Naive thymus-derived CD8-positive, alpha-beta T cell (primary cell): ENCODE measurements around the gene GSTM2. TPM values are rescaled to one million over a fixed set of nuclear protein-coding genes. Genes with fewer than 3 reads are reported as not detected.
"Not testable (repeated sequence)": the region's sequence is repeated elsewhere in the genome, so short reads cannot be mapped to it uniquely, and the experiment has no call there.

Experiments used
- ATAC-seq, 2 donors: fragments of 150-1000 bp; cut with Tn5 transposase in 1 of 2; sonication (Bioruptor Pico), chemical (Tn5 transposase) in 1 of 2; 1 replicate in 1 of 2; 2 replicates in 1 of 2; pipeline ENCODE4 v1.10.0; 2021; ENCODE audit warnings: mild to moderate bottlenecking in 2 of 2, moderate library complexity in 2 of 2
- POLR2A ChIA-PET: fragments of 350-600 bp; sonication (Branson Sonifier 250); formaldehyde crosslinking; loops from one replicate; lab custom pipeline; 2021; ENCODE audit warnings: antibody characterized with exemption; lab: Charles Lee
- DNase-seq, 10 donors: peaks; one replicate each; pipeline versions ENCODE4 v3.0.0 to v3.0.0-alpha.2; 2020 to 2022
- H3K27ac Mint-ChIP-seq, 10 donors: one replicate each; pipeline ENCODE4 v1.8.0; 2020 to 2022; ENCODE audit warnings: mild to moderate bottlenecking in 10 of 10, mixed read lengths in 10 of 10, moderate library complexity in 4 of 10, inconsistent platforms in 1 of 10
- H3K27me3 Mint-ChIP-seq, 5 donors: one replicate each; pipeline ENCODE4 v1.8.0; 2021 to 2022; ENCODE audit warnings: mixed read lengths in 5 of 5
- H3K36me3 Mint-ChIP-seq, 3 donors: one replicate each; pipeline ENCODE4 v1.8.0; 2020 to 2022; ENCODE audit warnings: mixed read lengths in 3 of 3, mild to moderate bottlenecking in 2 of 3, inconsistent platforms in 1 of 3
- H3K4me1 Mint-ChIP-seq, 4 donors: one replicate each; pipeline ENCODE4 v1.8.0; 2021 to 2022; ENCODE audit warnings: mixed read lengths in 4 of 4
- H3K4me3 Mint-ChIP-seq, 10 donors: one replicate each; pipeline ENCODE4 v1.8.0; 2020 to 2022; ENCODE audit warnings: mild to moderate bottlenecking in 10 of 10, mixed read lengths in 10 of 10, moderate library complexity in 6 of 10, inconsistent platforms in 1 of 10
- H3K9me3 Mint-ChIP-seq, 9 donors: one replicate each; pipeline ENCODE4 v1.8.0; 2020 to 2022; ENCODE audit warnings: mixed read lengths in 9 of 9, mild to moderate bottlenecking in 3 of 9, inconsistent platforms in 1 of 9, moderate library complexity in 1 of 9
- polyA plus RNA-seq, 3 donors: library from polyadenylated mRNA; unstranded; fragments of 300-500 nt; fragmentation: Illumina TruSeq; gene quantifications; one replicate each; pipeline ENCODE4 v1.2.3, GENCODE V29; 2021
- total RNA-seq, 8 experiments: library from RNA in 2 of 8; stranded (reverse) in 2 of 8; gene quantifications; one replicate each; pipeline ENCODE4 v1.2.3 and lab custom pipeline; 2021 to 2026

The GSTM2 gene
- total and polyA plus RNA-seq, 5 experiments from 2014 or later = 20.8 to 75.9 (median 51.7) TPM

GRCh38 chr1:109695138-109695537 lies 27.3 kb downstream of the GSTM2 start:
- H3K36me3 Mint-ChIP-seq = peaks cover 0 to 16% (median 0%) of the 10 kb centered on the region in 3 donors
- ATAC-seq, H3K9me3 Mint-ChIP-seq, DNase-seq, H3K27me3 Mint-ChIP-seq, H3K4me1 Mint-ChIP-seq, H3K27ac Mint-ChIP-seq, H3K4me3 Mint-ChIP-seq, POLR2A ChIA-PET: not testable (repeated sequence)

GRCh38 chr1:109697066-109697465 lies 29.2 kb downstream of the GSTM2 start:
- no peak for DNase-seq
- POLR2A ChIA-PET = no interaction called here
- H3K27me3 Mint-ChIP-seq = no peaks in the 10 kb centered on the region
- no peak overlapping the region for H3K4me3 Mint-ChIP-seq
- no peaks in the 10 kb centered on the region for H3K9me3 Mint-ChIP-seq
- H3K4me1 Mint-ChIP-seq = no peaks in the 10 kb centered on the region
- ATAC-seq = no peak
- no peak overlapping the region for H3K27ac Mint-ChIP-seq
- peaks cover 0 to 8% (median 0%) of the 10 kb centered on the region in 3 donors for H3K36me3 Mint-ChIP-seq

GRCh38 chr1:109697861-109698260 lies 30.0 kb downstream of the GSTM2 start:
- H3K27me3 Mint-ChIP-seq, H3K36me3 Mint-ChIP-seq, DNase-seq, H3K9me3 Mint-ChIP-seq, ATAC-seq, H3K4me1 Mint-ChIP-seq, H3K4me3 Mint-ChIP-seq, H3K27ac Mint-ChIP-seq, POLR2A ChIA-PET: not testable (repeated sequence)

- peaks cover 0 to 17% (median 4%) of the 10 kb centered on the region in 5 donors for H3K27me3 Mint-ChIP-seq
- ATAC-seq, DNase-seq, POLR2A ChIA-PET, H3K4me1 Mint-ChIP-seq, H3K27ac Mint-ChIP-seq, H3K4me3 Mint-ChIP-seq: not testable (repeated sequence)
- peaks cover 0 to 25% (median 14%) of the 10 kb centered on the region in 3 donors for H3K36me3 Mint-ChIP-seq
- peaks cover 0 to 21% (median 7%) of the 10 kb centered on the region in 9 donors for H3K9me3 Mint-ChIP-seq
These were observed 35.1 kb downstream of the GSTM2 start for GRCh38 chr1:109702940-109703339.

GRCh38 chr1:109704173-109704572 lies 36.3 kb downstream of the GSTM2 start:
- peaks cover 0 to 34% (median 14%) of the 10 kb centered on the region in 9 donors for H3K9me3 Mint-ChIP-seq
- H3K27me3 Mint-ChIP-seq = peaks cover 0 to 17% (median 4%) of the 10 kb centered on the region in 5 donors
- ATAC-seq (no peak), DNase-seq (no peak)
- POLR2A ChIA-PET = no interaction called here
- H3K27ac Mint-ChIP-seq = no peak overlapping the region
- H3K4me1 Mint-ChIP-seq = peaks cover 0 to 2% (median 0%) of the 10 kb centered on the region in 4 donors
- H3K4me3 Mint-ChIP-seq = no peak overlapping the region
- H3K36me3 Mint-ChIP-seq = peaks cover 0 to 34% (median 18%) of the 10 kb centered on the region in 3 donors

GRCh38 chr1:109705411-109705810 lies 37.6 kb downstream of the GSTM2 start:
- no peak for ATAC-seq
- H3K9me3 Mint-ChIP-seq = peaks cover 0 to 39% (median 20%) of the 10 kb centered on the region in 9 donors
- no peak overlapping the region for H3K4me3 Mint-ChIP-seq
- H3K27ac Mint-ChIP-seq = peak overlapping the region in 1 of 10 donors; percentile 34
- POLR2A ChIA-PET = no interaction called here
- no peak for DNase-seq
- H3K27me3 Mint-ChIP-seq = peaks cover 0 to 17% (median 6%) of the 10 kb centered on the region in 5 donors
- peaks cover 3 to 41% (median 18%) of the 10 kb centered on the region in 3 donors for H3K36me3 Mint-ChIP-seq
- peaks cover 0 to 2% (median 0%) of the 10 kb centered on the region in 4 donors for H3K4me1 Mint-ChIP-seq

- H3K27ac Mint-ChIP-seq, DNase-seq, H3K4me3 Mint-ChIP-seq, H3K4me1 Mint-ChIP-seq, ATAC-seq, POLR2A ChIA-PET: not testable (repeated sequence)
- Mint-ChIP-seq H3K36me3 (peaks cover 3 to 37% (median 10%) of the 10 kb centered on the region in 3 donors), H3K27me3 (peaks cover 4 to 15% (median 6%) of the 10 kb centered on the region in 5 donors), H3K9me3 (peaks cover 0 to 29% (median 14%) of the 10 kb centered on the region in 9 donors)
These were observed 41.1 kb downstream of the GSTM2 start for GRCh38 chr1:109708949-109709348.

GRCh38 chr1:109709822-109710221 lies 42.0 kb downstream of the GSTM2 start:
- DNase-seq, H3K27ac Mint-ChIP-seq, H3K4me3 Mint-ChIP-seq, ATAC-seq, H3K4me1 Mint-ChIP-seq, POLR2A ChIA-PET: not testable (repeated sequence)
- Mint-ChIP-seq H3K36me3 (peaks cover 3 to 30% (median 4%) of the 10 kb centered on the region in 3 donors), H3K27me3 (peaks cover 3 to 15% (median 11%) of the 10 kb centered on the region in 5 donors), H3K9me3 (peaks cover 0 to 22% (median 10%) of the 10 kb centered on the region in 9 donors)

- ATAC-seq = peak; percentile 60 to 72
- H3K4me1 Mint-ChIP-seq, POLR2A ChIA-PET: not testable (repeated sequence)
- Mint-ChIP-seq H3K4me3 (peak within 1 kb of the TSS in 5 of 10 donors; percentile 18 to 88 (median 63)), H3K36me3 (peaks cover 3 to 30% (median 4%) of the 10 kb centered on the region in 3 donors), H3K27ac (peak within 1 kb of the TSS in 1 of 10 donors; percentile 92), H3K9me3 (peaks cover 0 to 22% (median 10%) of the 10 kb centered on the region in 9 donors), H3K27me3 (peaks cover 3 to 18% (median 14%) of the 10 kb centered on the region in 5 donors)
- DNase-seq = peak in 3 of 10 donors; percentile 11 to 28 (median 16)
These were observed 43.9 kb downstream of the GSTM2 start, which contains the start of gene GSTM5 for GRCh38 chr1:109711593-109712320. Gene GSTM5 (plus strand): TSS chr1:109712251. CDS start chr1:109712313, 62 bp downstream.

- no peak for ATAC-seq
- Mint-ChIP-seq H3K9me3 (peaks cover 0 to 22% (median 10%) of the 10 kb centered on the region in 9 donors), H3K4me1 (peaks cover 0 to 3% (median 3%) of the 10 kb centered on the region in 4 donors), H3K36me3 (peaks cover 3 to 24% (median 4%) of the 10 kb centered on the region in 3 donors), H3K27ac (no peak overlapping the region), H3K27me3 (peaks cover 3 to 18% (median 14%) of the 10 kb centered on the region in 5 donors), H3K4me3 (peak overlapping the region in 4 of 10 donors; percentile 18 to 81 (median 48))
- DNase-seq = no peak
- POLR2A ChIA-PET = no interaction called here
These were observed 44.5 kb downstream of the GSTM2 start for GRCh38 chr1:109712321-109712864.

GRCh38 chr1:109713636-109714035 lies 45.8 kb downstream of the GSTM2 start:
- no peak overlapping the region for H3K4me3 Mint-ChIP-seq
- POLR2A ChIA-PET = no interaction called here
- no peak for DNase-seq
- H3K36me3 Mint-ChIP-seq = peaks cover 0 to 12% (median 3%) of the 10 kb centered on the region in 3 donors
- peaks cover 5 to 26% (median 18%) of the 10 kb centered on the region in 5 donors for H3K27me3 Mint-ChIP-seq
- no peak for ATAC-seq
- peaks cover 0 to 3% (median 3%) of the 10 kb centered on the region in 4 donors for H3K4me1 Mint-ChIP-seq
- peaks cover 0 to 12% (median 7%) of the 10 kb centered on the region in 9 donors for H3K9me3 Mint-ChIP-seq
- no peak overlapping the region for H3K27ac Mint-ChIP-seq

- DNase-seq = no peak
These were observed 47.0 kb downstream of the GSTM2 start for GRCh38 chr1:109714661-109715372.

More at GRCh38 chr1:109714661-109715372, 47.0 kb downstream of the GSTM2 start:
- Mint-ChIP-seq H3K9me3 (peaks cover 0 to 2% (median 0%) of the 10 kb centered on the region in 9 donors), H3K27ac (peak overlapping the region in 1 of 10 donors; percentile 2), H3K4me1 (peaks cover 0 to 3% (median 3%) of the 10 kb centered on the region in 4 donors), H3K4me3 (no peak overlapping the region), H3K36me3 (peaks cover 0 to 1% (median 0%) of the 10 kb centered on the region in 3 donors), H3K27me3 (peaks cover 2 to 26% (median 18%) of the 10 kb centered on the region in 5 donors)
- no peak for ATAC-seq
- POLR2A ChIA-PET = no interaction called here
